Right lobe of liver (tissue), 6 donors: ENCODE data around the gene PRR35. TPM values are rescaled to one million over a fixed set of nuclear protein-coding genes. Genes with fewer than 3 reads are reported as not detected.
A peak's percentile ranks its signal among the peaks of the same experiment; 100 is the strongest.

Source experiments
- ATAC-seq, 4 donors: fragments of 200-7000 bp; cut with Tn5 transposase; one replicate each; pipeline ENCODE4 v1.9.1; 2020; ENCODE audit warnings: mild to moderate bottlenecking in 4 of 4, moderate library complexity in 4 of 4
- DNase-seq, 3 donors: peaks; one replicate each; pipeline ENCODE4 v3.0.0-alpha.2; 2020
- H3K27ac ChIP-seq, 3 donors: fragments of 200-600 bp; one replicate each; pipeline ENCODE4 v1.8.0; 2022
- H3K27me3 ChIP-seq, 2 donors: fragments of 200-600 bp; one replicate each; pipeline ENCODE4 v1.8.0; 2022
- H3K36me3 ChIP-seq, 4 donors: fragments of 200-600 bp; sonication (generic) in 1 of 4; one replicate each; pipeline versions ENCODE4 v1.5.1 to v1.8.0; 2017 to 2022; ENCODE audit warnings: control low read depth in 1 of 4
- H3K4me1 ChIP-seq, 4 donors: fragments of 200-600 bp; sonication (generic) in 1 of 4; one replicate each; pipeline versions ENCODE4 v1.5.1 to v1.8.0; 2017 to 2022; ENCODE audit warnings: control low read depth in 1 of 4
- H3K4me3 ChIP-seq, 3 donors: fragments of 200-600 bp; one replicate each; pipeline ENCODE4 v1.8.0; 2022
- H3K9me3 ChIP-seq, 4 donors: fragments of 200-600 bp; sonication (generic) in 1 of 4; one replicate each; pipeline versions ENCODE4 v1.5.1 to v1.8.0; 2017 to 2022; ENCODE audit warnings: control low read depth in 1 of 4
- CTCF ChIP-seq, 4 donors: fragments of 200-600 bp in 3 of 4; fragments of 450-650 bp in 1 of 4; IDR thresholded peaks; one replicate each; pipeline versions ENCODE4 v1.5.1 to v1.8.0; 2016 to 2022; ENCODE audit warnings: antibody characterized with exemption in 4 of 4, mild to moderate bottlenecking in 2 of 4
- POLR2A ChIP-seq: fragments of 450-650 bp; IDR thresholded peaks from one replicate; pipeline ENCODE4 v1.6.1; 2017; ENCODE audit warnings: antibody characterized with exemption, mild to moderate bottlenecking
- WGBS: methylation state at CpG from one replicate; pipeline ENCODE4 v1.1.6; 2018; ENCODE audit warnings: low coverage, low lambda C conversion rate; ENCODE audit not compliant: insufficient coverage; ENCODE audit errors: missing lambda C conversion rate; 5-methylcytosine and 5-hydroxymethylcytosine counted together
- intact Hi-C, 2 donors: fragments of 100-400 bp; cut with DNase I; formaldehyde crosslinking; loops; one replicate each; pipeline versions ENCODE4 v1.11.2 to v1.14.1; 2022
- total RNA-seq, 6 experiments: library from RNA; depleted of rRNA in 2 of 6; stranded (reverse); fragments of >200 nt in 2 of 6; fragmentation: NEBNext Ultra II Directional in 3 of 6; extraction: Animal tissue kit (Norgen Biotek cat#: 25700) in 3 of 6; gene quantifications; one replicate each; pipeline versions ENCODE4 v1.1.0 to v1.2.4, GENCODE V29; 2016 to 2023
- donor health status: DM: no; HTN: yes; CAD: no.
- donor health status: DM: no; HTN: no; CAD: no.
- donor health status: DM: no; HTN: no; CAD: no.
- donor health status: DM: no; HTN: yes; CAD: no.
- donor health status: DM: no; HTN: yes; CAD: no.

Gene PRR35
- total RNA-seq, 6 experiments from 2014 or later, result not detected

DNA sequence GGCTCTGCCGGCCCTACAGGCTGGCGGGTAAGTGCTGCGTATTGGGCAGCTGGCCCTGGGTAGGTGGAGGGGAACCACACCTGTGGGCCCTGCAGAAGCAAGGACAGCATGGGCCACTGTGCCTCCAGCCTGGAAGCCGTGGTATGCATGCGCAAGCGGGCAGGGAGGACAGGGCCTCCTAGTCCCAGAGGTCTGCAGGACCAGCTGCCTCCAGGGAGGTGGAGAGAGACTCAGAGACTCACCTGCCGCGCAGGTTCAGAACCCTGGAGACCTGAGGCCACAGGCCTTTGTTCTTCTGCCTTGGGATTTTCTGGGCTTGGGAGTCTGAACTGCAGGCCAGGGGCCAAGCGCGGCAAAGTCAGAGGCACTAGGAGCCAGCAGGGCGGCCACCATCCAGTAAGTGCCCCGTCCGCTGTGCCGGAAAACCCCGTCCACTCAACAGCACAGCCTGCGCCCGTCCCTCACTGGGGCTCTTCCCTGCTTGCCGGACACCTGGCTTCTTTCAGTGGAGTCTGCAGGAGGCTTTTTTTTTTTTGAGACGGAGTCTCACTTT is 20.8 kb downstream of the PRR35 start:
- WGBS, result 100% methylated on average over 2 of the region's 19 CpGs
- Histone ChIP-seq H3K9me3 (no peaks in the 10 kb centered on the region), H3K27me3 (no peaks in the 10 kb centered on the region), H3K27ac (no peak overlapping the region), H3K36me3 (no peaks in the 10 kb centered on the region), H3K4me3 (no peak overlapping the region), H3K4me1 (peaks cover 0 to 24% (median 4%) of the 10 kb centered on the region in 4 donors)
- TF ChIP-seq POLR2A (no peak), CTCF (IDR thresholded peaks at IDR 0.05) (no peak)
- ATAC-seq, result no peak
- intact Hi-C loops, result loop anchor here in 1 of 2 donors (10.0 kb wide), 1 partner anchor 54 kb away; the partner anchor contains the start of genes METTL26 and WFIKKN1
- DNase-seq, result no peak

- ATAC-seq (no peak), DNase-seq (no peak)
- Histone ChIP-seq H3K4me1 (peaks cover 0 to 36% (median 7%) of the 10 kb centered on the region in 4 donors), H3K27ac (no peak overlapping the region), H3K9me3 (no peaks in the 10 kb centered on the region), H3K36me3 (no peaks in the 10 kb centered on the region), H3K27me3 (no peaks in the 10 kb centered on the region), H3K4me3 (no peak overlapping the region)
- no peak for TF ChIP-seq POLR2A
- TF ChIP-seq CTCF (IDR thresholded peaks at IDR 0.05), result no peak
- intact Hi-C loops, result loop anchor here in 1 of 2 donors (10.0 kb wide), 1 partner anchor 53 kb away; the partner anchor contains the start of genes METTL26 and WFIKKN1
- WGBS, result no CpG with 5 or more reads among the region's 18 CpGs
Observed at GRCh38 chr16:582218-582613, 22.0 kb downstream of the PRR35 start.

- TF ChIP-seq CTCF (IDR thresholded peaks at IDR 0.05) (no peak), POLR2A (no peak)
- DNase-seq (peak; percentile 72 to 92 (median 88)), ATAC-seq (peak; percentile 10 to 71 (median 58))
- intact Hi-C loops, result loop anchor here in 1 of 2 donors (10.0 kb wide), 1 partner anchor 52 kb away; the partner anchor contains the start of genes METTL26 and WFIKKN1
- no peak overlapping the region for H3K4me3 ChIP-seq
- no peaks in the 10 kb centered on the region for H3K27me3 ChIP-seq
- peak overlapping the region in 1 of 3 donors; percentile 20 for H3K27ac ChIP-seq
- H3K9me3 ChIP-seq, result no peaks in the 10 kb centered on the region
- no peaks in the 10 kb centered on the region for H3K36me3 ChIP-seq
- H3K4me1 ChIP-seq, result peaks cover 0 to 41% (median 10%) of the 10 kb centered on the region in 4 donors
- WGBS, result 0% methylated on average over 2 of the region's 21 CpGs
Observed at GRCh38 chr16:582614-583331, 22.6 kb downstream of the PRR35 start.

- H3K27ac ChIP-seq, result peak overlapping the region in 1 of 3 donors; percentile 20
- no CpG with 5 or more reads among the region's 16 CpGs for WGBS
- H3K9me3 ChIP-seq, result no peaks in the 10 kb centered on the region
- peaks cover 0 to 46% (median 12%) of the 10 kb centered on the region in 4 donors for H3K4me1 ChIP-seq
- intact Hi-C loops, result loop anchor here in 1 of 2 donors (10.0 kb wide), 1 partner anchor 51 kb away; the partner anchor contains the start of genes METTL26 and WFIKKN1
- TF ChIP-seq POLR2A (no peak), CTCF (IDR thresholded peaks at IDR 0.05) (no peak)
- H3K36me3 ChIP-seq, result no peaks in the 10 kb centered on the region
- H3K4me3 ChIP-seq, result no peak overlapping the region
- DNase-seq, result peak in 2 of 3 donors; percentile 60 to 78
- ATAC-seq, result peak in 3 of 4 donors; percentile 31 to 43 (median 41)
- H3K27me3 ChIP-seq, result no peaks in the 10 kb centered on the region
Observed at GRCh38 chr16:583470-583814, 23.2 kb downstream of the PRR35 start.
